H54 (cell line): Measurements from ENCODE around the gene CXCR5.
A peak's percentile ranks its signal among the peaks of the same experiment; 100 is the strongest.

Experiments
- DNase-seq: peaks from one replicate; pipeline ENCODE4 v3.0.0; 2011; ENCODE audit warnings: low spot score, mixed read lengths; ENCODE audit not compliant: insufficient read length
- FAIRE-seq: peaks from 3 replicates; lab custom pipeline; 2011; peaks lifted over from hg19 to GRCh38; lab: Jason Lieb, UNC
- POLR2A ChIP-seq: IDR thresholded peaks from 2 replicates; pipeline ENCODE4 v1.6.1; 2011; ENCODE audit warnings: low read depth, mild to moderate bottlenecking, low read length

CXCR5 gene

DNA sequence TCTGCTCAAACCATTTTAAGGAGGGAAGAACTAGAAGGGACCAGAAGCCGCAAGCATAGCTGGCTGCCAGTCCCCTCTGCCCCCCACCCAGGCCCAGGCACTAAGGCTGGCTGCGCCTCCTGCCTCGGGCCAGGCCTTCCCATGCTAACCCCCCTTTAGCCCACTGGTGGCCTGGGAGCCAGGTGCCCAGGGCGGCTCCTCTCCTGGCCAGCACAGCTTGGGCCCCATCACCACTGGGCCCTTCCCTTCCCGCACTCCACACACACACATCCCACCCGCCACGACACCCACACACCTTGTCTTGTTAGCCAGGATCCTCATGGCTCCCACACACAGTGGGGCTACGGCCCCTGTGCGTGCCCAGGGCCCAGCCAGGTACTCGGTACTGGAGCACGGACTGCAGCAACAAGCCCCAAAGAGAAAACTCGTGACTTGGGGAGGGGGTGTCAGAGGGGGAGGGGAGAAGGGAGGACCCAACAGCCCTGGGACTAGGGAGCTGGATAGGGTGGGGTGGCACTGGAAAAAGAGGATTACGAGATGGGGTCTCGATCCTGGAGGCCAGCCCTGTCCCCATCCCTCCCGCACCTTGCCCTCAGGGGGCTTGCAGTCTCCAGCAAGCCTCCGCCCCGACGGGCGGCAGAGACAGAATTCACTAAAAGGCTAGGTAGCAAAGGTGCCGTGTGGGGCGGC is 26.1 kb downstream of the CXCR5 start:
- FAIRE-seq (no peak), DNase-seq (no peak)
- peak; percentile 21; the same call in 1 of the 2 replicates for TF ChIP-seq POLR2A

DNA sequence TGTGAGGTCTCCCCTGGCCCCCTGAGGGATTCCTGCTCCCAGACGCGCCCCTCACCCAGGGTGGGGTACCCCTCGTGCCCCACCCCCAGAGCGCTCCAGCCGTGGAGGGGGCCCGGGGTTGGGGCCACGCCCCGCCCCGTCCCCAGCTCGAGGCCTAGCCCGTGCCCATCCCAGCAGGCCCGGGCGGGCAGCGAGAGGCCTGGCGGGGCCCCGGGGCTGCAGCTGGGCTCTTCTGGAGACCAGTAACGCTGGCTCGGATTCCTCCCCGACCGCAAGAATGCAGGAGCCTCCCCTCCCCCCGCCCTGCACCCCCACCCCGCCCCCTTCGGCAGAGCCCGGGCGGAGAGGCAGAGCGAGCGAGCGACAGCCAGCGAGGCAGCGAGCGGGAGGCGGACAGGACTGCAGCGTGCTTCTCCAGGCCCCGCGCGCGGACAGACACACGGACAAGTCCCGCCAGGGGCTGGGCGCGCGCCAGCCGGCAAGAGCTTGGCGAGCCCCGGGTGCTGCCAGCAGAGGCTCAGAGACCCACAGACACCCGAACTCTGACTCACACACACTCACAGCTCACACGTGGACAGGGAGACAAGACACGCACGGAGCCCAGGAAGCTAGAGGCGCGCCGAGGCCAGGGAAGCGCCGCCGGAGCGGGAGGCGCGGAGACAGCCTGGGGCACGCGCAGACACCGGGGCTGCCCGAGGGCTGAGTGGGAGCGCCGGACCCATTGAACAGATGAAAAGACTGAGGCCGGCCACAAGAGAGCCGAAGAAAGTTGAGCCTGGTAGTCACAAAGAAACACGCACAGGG is 26.8 kb downstream of the CXCR5 start:
- TF ChIP-seq POLR2A: peak; percentile 48; the same call in 1 of the 2 replicates
- FAIRE-seq (no peak), DNase-seq (no peak)

DNA sequence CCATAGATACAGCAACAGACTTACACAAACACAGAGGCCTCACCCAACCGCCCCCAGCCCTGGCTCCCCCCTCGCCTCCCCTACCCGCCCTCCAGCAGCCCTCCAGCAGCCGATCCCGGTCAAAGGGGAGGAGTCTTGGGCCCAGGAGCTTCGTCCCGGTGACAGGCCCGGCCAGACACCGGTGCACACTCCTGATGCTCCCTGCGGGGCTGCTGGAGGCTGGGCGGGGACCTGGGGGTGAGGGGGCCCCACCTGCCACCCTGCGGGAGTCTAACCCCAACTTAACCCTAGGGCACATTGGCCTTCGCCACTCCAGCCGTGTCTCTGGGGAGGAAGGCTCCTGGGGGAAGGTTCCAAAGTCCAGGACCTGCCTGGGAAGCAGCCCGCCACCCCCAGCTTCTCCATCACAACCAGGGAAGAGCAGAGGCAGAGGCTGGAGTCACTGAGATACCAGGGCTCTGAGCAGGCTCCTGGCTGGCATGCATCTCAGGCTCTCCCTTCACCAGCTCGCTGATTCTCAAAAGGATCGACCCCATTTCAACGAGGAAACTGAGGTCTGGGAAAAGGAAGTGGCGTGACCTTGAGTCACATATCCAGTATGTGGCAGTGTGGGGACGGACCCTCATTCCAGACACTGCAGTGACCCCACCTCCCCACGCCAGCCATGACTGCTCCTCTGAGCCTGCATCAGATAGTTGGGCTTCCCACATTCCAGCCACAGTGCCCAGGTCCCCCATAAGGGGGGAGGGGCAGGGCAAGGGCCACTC is 27.6 kb downstream of the CXCR5 start:
- FAIRE-seq: no peak
- TF ChIP-seq POLR2A: no peak
- no peak for DNase-seq

DNA sequence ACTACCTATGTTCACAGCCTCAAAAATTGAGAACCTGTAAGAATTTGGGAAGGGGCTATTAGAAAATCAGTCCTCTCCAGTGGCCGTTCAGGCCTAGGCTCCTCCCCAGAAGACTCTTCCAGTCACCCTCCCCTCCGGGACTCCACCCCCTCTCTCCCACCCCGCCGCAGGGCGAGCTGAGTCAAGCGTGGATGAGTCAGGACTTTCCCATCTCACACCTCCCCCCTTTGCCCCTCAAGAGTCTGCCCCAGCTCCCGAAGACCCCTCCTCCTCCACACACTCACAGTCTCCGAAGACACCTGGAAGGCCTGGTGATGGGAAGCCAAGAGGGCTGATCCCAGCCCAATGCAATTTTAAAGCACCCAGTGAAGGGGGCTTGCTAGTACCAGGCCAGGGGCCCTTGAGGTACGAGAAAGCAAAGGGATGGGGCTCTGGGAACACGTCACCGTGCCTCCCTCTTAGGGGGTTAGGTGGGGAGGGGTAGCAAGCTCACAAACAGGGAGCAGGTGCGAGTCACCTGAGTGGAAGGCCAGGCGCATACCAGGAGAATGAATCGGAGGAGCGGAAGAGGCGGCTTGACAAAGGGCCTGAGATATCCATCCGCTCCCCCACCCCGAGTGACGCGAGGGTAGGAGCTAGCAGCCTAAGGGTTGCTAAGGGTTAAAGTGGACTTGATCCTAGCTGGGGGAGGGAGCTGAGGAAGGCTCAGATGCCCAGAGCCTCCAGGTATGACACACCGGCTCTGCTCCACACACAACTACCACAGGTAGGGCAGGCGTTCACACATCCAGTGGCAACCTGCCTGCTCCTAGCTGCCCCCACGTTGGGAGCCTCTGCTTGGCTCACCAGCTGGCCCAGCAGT is 28.4 kb downstream of the CXCR5 start:
- no peak for TF ChIP-seq POLR2A
- FAIRE-seq: no peak
- DNase-seq: no peak

DNA sequence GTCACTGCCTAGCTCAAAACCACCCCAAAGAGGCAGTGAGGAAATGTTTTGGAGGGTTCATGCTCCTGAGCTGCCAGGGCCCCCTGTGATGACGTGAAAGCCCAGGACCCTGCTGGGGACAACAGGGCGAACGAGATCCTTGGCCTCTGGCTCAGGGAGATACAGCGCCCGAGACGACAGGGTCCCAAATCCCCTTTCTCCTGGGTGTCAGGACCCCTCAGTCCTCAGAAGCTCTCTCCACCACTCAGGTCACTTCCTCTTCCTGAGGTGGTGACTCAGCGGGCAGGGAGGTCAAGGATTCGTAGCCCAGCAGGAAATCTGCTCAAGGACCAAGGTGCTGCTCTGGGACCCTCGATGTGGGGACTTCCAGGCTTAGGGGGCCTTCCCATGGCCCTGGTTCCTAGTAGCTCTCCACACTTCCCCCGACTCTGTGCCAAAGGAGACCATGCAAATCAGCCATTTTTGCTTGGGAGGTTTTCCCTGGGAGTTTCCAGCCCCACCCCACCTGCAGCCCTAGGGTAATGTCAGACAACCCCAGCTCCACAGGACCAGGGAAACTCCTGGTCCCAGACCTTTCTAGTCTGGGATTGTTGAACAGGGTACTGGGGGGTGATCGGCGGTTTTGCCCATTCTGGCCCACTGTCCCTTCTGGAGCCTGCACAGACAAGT is 29.2 kb downstream of the CXCR5 start:
- FAIRE-seq: no peak
- no peak for DNase-seq
- TF ChIP-seq POLR2A: no peak

DNA sequence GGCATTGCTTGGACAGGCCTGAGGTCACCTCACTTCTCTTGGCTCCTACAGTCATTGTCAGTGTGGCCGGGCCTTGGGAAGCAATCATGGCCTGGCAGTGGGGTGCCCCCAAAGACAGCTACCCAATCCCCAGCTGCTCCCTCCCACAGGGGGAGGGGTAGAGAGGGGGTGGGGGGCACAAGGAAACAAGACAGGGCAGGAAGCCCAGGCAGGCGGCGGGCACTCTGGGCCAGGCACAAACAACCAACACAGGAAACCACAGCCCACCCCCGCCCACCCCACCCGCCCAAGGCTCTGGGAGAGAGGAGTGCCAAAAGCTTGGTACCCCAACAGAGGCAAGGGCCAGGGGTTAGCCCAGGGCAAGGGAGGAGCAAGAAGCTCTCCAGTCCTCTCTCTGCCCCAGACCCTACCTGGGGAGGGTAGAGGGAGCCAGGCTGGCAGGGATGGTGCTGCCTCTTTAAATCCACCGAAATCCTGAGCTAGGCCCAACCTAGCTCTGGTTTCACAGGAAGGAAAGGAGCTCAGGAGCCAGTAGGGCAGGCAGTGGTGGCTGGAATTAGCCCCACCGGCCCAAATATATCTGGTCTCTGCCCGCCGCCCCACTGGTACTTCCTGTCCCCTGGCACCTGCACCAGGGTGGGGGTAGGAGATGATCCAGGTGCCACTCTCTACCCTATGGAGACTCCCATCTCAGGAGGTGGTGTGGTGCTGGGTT is 29.9 kb downstream of the CXCR5 start:
- TF ChIP-seq POLR2A: no peak
- DNase-seq (no peak), FAIRE-seq (no peak)

DNA sequence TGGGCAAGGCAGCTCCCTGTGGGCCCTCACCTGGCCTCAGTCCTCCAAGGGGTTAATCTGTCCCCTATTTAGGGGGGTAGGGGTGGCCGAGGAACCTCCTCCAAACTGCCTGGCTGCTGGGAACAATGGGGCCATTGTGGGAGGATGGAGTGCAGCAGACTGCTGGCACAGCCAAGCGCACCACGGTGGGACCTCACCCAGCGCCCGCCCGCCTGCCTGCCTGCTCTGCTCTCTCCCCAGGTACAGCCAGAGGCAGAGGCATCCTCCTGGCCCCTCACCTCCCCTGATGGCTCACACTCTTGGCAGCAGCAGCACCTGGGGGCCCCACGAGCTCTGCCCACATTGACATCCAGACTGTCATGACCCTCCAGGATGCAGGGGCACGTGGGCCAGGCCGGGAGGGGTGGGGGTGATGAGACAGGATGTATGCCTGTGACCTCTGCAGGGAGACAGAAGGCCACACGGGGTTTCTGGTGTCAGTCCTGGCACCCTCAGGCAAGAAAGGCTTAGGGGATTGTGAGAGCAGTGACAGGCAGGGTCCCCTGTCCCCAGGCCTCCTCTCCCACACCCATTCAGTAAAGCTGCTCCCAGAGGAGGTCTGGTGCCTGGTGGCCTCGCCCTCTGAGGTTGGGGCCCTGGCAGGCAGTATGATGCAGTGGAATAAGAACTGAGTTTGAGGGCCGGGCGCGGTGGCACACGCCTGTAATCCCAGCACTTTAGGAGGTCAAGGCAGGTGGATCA is 30.7 kb downstream of the CXCR5 start:
- DNase-seq (no peak), FAIRE-seq (no peak)
- TF ChIP-seq POLR2A: no peak

DNA sequence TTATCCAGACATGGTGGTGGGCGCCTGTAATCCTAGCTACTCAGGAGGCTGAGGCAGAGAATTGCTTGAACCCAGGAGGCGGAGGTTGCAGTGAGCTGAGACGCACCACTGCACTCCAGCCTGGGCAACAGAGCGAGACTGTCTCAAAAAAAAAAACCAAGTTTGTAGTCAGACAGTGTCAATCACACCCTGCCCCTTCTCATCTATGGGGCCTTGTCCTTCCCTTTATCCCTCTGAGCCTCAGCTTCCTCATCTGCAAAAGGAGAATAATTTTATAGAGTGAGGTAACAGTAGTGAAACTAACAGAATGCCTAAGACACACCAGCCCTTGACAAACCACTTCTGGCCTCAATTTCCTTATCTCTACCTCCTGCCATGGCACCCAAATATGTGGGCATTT is 31.3 kb downstream of the CXCR5 start:
- TF ChIP-seq POLR2A: no peak
- DNase-seq (no peak), FAIRE-seq (no peak)

DNA sequence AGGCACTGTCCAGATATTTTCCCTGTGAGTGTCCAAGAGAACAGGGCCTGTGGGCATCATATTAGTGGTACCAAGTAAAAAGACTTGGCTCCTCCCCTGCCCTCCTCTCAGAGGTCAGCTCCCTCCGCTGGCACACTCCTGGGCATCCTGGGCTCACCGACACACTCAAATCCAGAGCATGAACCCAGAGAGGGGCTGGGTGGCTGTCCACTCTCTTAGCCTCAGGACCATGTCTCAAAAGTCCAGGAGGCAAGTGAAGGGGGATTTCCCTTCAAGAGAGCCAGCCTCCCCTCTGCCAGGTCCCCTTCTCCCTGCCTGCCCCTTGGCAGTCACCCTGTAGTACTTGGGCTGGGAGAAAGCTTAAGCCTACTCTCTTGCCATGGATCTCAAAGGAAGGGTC is 31.7 kb downstream of the CXCR5 start:
- no peak for TF ChIP-seq POLR2A
- DNase-seq (no peak), FAIRE-seq (no peak)

DNA sequence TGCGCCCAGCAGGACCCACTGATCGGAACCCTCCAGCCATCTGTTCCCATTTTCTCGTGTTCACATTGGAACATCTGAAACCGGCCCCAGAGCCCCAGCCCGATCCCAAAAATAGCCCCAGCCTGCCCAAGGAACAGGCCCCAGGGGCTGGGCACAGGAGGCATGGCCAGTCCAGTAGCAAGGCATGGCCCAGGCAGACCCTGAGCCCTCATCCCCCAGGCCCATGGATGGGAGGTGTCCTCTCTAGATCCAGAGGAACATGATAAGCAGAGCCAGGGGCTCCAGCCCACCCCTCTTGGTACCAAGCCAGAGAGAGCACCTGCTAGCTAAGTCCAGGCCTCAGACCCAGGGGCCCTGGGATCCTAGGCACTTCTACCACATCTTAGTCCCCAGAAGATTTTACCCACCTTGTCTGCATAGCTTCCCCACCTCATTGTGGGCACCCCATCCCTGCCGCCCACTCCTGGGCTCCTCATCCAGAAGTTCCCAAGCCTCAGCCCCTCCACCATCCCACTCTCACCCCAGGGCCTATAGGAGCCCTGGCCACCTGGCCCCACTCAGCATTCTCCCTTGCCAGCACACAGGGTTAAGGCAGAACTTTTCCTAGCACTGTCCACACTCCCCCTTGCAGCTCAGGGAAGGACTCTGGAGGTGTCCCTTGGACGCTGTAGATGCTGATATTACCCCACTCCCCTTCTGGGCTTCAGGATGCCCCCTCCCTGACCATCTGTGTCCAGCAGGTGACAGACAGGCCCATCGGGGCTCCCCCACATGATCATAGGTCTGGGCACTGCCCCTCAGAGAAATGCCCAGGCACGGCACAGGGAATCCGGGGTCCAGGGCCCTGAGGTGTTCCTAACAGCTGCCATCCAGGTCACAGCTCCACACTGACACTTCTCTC is 32.5 kb downstream of the CXCR5 start:
- FAIRE-seq: no peak
- TF ChIP-seq POLR2A: no peak
- DNase-seq: no peak
